GM18867 (cell line): ENCODE measurements around the gene TRAPPC11.

Experiments used
- ATAC-seq: cut with Tn5 transposase; IDR thresholded peaks from one replicate; pipeline ENCODE4 v1.9.1; 2021; ENCODE audit warnings: mild to moderate bottlenecking, moderate library complexity; ENCODE audit not compliant: unreplicated experiment

The TRAPPC11 gene

GRCh38 chr4:183636923-183637322 is 22.2 kb upstream of the TRAPPC11 start:
- no peak for ATAC-seq

- ATAC-seq: no peak
These were observed 21.6 kb upstream of the TRAPPC11 start for GRCh38 chr4:183637461-183637860.

DNA sequence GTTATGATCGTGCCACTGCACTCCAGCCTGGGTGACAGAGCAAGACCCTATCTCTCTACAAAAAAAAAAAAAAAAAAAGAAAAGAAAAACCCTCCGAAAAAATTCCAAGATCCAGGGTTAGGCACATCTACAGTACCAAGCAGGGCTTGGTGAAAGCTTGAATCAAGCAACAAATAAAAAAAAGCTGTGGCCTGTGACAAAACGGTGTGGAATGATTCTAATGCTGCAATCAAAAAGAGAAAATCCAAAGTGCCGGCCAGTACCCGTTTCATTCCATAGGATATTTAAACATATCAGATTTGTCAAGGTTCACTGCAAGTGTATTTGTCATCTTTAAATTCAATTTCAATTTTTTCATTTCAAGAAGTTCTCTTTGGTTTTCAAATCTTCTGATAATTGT is 20.7 kb upstream of the TRAPPC11 start:
- ATAC-seq: no peak

DNA sequence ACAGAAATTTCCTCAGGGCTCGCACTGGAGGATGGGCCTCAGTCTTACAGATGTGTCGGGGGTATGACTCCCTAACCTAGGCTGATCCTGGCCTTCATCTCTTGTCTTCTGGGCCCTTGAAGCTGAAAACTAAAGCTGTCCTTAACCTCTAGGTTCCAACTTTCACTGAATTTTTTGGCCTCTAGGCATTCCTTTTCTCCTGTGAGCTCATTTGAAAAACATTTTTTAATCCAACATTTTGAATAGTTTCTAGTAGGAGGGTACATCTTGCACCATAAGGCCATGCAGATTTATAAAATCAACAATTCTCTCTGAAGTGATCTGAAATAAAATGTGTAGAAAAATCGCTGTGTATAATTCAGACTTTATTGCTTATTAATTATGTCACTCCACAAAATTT is 19.8 kb upstream of the TRAPPC11 start:
- no peak for ATAC-seq

- no peak for ATAC-seq
These were observed 13.8 kb upstream of the TRAPPC11 start for GRCh38 chr4:183645326-183645725.

GRCh38 chr4:183657564-183657963 is 1.5 kb upstream of the TRAPPC11 start:
- ATAC-seq: no peak

- peak; percentile 35 for ATAC-seq
These were observed 598 bp upstream of the TRAPPC11 start for GRCh38 chr4:183658362-183659028.

DNA sequence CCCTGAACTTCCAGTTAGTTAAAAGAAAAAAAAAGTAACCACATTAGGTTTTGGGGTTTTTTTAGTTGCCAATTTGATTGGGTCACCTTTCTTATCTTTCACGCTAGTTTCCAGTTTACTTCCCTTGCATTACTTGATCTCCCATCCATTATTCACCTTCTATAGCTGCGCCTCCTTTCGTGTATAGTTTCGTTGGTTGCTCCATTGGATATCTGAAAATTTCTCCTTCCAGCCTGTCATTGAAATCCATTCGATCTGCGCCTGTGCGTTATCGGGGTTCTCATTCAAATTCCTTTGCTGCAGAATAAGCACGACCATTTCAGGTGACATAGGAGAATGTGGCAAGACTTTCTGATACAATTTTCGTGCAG is 764 bp downstream of the TRAPPC11 start:
- ATAC-seq: no peak

DNA sequence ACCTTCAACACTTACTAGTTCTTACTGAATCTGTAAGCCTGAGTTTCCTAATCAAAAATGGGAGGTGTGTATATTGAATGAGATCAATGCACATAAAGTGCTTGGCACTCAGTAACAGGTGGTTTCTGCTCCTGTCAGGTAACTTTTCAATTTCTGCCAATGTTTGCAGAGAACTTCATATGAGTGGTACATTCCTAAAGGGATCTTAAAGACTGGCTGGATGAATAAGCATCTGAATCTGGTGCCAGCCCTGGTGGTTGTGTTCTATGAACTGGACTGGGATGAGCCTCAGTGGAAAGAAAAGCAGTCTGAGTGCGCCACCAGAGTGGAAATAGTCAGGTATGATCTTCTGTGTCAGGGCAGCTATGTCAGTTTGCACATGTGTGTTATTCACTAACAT is 7.0 kb downstream of the TRAPPC11 start:
- ATAC-seq: no peak

DNA sequence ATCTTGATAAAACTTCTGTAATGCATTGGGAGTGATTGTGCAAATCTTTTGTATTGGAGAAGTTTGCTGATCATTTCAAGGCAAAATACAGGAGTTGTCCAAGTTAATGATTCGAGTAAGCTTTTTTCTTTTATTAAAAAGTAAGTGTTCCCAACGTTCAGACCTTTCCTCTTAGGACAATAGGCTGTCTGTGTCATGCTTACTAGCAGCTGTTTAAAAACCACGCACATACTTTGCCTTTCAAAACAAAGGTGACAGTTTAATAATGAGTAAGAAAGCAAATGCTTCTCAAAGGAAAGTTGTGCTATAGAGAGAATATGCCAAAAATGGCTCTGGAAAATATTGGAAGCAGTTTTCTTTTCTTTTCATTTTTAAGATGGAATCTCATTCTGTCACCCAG is 11.2 kb downstream of the TRAPPC11 start:
- no peak for ATAC-seq

GRCh38 chr4:183670960-183671555 is 12.0 kb downstream of the TRAPPC11 start:
- ATAC-seq: no peak

DNA sequence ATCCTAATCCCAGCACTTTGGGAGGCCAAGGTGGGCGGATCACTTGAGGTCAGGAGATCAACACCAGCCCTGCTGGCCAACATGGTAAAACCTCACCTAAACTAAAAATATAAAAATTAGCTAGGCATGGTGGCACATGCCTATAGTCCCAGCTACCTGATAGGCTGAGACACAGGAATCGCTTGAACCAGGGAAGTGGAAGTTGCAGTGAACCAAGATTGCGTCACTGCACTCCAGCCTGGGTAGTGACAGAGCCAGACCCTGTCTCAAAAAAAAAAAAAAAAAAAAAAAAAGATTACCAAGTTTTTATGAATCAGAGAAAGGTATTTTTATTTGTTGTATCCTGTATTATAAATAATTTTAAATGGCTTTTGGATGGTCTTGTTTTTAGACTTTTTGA is 15.1 kb downstream of the TRAPPC11 start:
- no peak for ATAC-seq

- no peak for ATAC-seq
These were observed 16.5 kb downstream of the TRAPPC11 start for GRCh38 chr4:183675625-183676024.

DNA sequence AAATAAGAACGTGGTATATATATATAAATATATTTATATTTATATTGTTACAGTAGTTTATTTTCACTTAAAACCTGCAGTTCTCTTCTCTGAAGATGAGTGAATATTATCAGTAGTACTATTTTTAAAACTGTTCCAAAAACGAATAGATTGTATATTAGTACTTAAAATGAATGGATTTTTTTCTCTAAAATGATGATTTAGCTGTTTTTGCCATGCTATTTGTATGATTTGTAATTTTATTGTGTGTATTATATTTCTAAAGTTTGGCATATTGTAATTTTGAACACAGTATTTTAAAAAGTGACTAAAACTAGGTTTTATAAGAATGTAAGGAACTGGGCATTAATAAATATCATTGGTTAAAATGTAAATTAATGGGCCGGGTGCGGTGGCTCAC is 22.0 kb downstream of the TRAPPC11 start:
- no peak for ATAC-seq

GRCh38 chr4:183686461-183686860 is 27.4 kb downstream of the TRAPPC11 start:
- ATAC-seq: no peak

DNA sequence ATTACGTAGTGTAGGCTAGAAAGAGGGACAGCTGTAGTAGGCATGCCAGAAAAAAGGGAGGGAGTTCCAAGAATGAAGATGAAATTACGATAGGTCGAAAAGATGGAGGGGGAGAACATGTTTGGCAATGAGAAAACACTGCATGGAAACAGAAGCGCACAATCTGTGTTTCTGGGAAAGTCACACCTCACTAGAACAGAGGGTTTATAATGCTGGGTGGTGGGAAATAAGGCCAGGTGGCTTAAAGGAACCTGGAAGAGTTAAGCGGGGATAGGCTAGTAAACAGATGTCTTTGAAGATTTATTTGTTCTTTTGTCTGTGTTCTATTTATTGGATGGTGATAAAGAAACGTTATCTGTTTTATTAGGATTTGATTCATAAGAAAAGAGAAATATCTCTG is 29.1 kb downstream of the TRAPPC11 start:
- ATAC-seq: no peak

DNA sequence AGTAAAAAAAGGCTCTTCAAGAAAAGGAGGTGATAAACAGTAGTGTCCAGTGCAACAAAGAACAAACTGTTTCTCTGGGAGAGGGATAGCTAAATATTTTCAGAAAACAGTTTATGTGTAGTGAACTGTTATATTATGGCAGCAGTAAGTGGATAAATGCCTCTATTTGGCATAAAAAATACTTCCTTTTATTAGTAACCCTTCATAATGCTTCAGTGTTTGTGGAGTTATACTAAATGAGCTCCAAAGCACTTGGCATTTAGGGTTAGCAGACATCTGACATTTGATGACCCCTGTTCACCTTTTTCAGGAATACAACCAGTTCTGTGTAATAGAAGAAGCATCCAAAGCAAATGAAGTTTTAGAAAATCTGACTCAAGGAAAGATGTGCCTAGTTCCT is 31.9 kb downstream of the TRAPPC11 start:
- ATAC-seq: no peak

DNA sequence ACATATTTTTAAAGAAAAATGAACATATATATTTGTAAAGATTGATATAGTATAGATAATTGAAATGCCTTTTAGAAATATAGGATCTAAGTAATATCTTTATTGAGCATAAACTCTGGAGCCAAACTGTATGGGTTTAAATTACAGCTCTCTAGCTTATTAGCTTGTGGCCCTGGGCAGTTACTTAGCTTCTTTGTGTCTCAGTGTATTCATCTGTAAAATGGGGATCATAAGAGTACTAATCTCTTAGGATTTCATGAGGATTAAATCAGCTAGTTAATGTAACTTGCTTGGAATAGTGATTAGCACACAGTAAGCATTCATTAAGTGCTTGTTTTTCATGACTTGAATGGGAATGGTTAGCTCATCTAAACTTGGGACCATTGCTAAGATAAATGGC is 32.8 kb downstream of the TRAPPC11 start:
- no peak for ATAC-seq

GRCh38 chr4:183698909-183699308 is 39.8 kb downstream of the TRAPPC11 start:
- ATAC-seq: no peak

DNA sequence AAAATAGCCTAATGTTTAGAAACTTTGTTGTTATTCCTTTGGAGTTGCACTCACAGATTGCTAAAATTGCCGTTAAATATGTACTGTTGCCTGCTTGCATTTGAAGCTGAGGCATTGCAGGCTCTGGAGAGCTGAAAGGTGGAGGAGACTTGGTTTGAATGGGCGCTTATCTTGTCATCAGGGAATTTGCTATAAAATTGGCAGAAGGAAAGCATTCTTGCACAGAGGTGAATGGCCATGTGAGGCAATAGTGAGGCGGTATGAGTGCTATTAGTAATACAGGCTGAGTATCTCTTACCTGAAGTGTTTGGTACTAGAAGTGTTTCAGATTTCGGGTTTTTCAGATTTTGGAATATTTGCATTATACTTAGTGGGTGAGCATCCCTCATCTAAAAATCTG is 41.3 kb downstream of the TRAPPC11 start:
- ATAC-seq: no peak

DNA sequence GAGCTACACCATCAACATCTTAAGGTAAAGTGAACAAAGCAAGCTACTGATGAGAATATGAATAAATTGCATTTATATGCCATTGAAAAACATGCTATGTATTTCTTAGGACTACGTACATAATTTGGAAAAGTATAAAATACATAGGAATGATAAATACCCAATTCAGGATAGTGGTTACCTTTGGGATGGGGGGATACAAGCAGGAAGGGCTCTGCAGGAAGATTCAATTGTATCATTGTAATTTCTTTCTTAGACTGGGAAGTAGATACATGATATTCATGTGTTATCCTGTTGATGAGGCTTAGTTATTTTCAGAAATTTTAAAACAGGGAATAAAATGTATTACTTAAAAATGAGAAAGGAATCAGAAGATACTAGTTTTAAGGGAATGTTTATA is 43.4 kb downstream of the TRAPPC11 start:
- no peak for ATAC-seq

DNA sequence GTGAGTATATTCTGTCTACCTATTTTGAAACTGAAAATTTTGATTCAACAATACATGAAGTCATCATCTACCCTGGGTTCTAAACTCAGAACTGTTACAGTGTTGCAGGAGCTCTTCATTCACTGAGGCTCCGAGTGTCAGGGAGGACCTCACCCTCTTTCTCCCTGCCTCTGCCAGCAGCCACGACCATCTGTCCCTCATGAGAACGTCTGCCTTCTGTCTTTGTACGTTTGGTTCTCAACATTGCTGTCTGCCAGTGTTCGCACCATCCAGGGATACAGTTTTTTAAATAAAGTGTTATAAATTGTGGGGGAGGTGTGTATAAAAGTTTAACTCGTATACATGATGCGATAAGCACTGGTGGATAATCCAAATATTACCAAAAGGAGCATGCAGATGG is 55.5 kb downstream of the TRAPPC11 start:
- no peak for ATAC-seq

- ATAC-seq: no peak
These were observed 57.2 kb downstream of the TRAPPC11 start for GRCh38 chr4:183716302-183716701.
